ENCODE measurements around the gene CDH11.

DNA sequence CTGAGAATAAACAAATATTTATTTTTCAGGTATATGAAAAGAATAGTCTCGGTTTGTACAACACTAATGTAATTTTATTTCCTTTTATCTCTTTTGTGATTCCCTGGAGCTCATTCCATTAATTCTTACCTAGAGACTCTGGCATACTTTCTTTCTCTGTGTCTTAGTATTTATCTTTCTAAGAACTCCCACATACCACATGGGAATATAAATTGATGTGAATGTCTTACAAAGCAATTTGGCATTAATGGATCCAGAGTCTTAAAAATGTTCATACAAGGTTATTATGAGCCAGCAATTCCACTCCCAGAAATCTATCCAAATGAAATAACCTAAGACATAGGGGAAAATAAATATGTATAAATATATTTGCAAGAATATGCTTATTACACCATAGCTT lies 202.7 kb downstream of the CDH11 start:
- no peak for TF ChIP-seq CTCF (IDR thresholded peaks at IDR 0.05)
- TF ChIP-seq POLR2A (IDR thresholded peaks at IDR 0.05), result no peak
